Smooth muscle cell (in vitro differentiated cells): ENCODE data around the gene JPH4. TPM values are rescaled to one million over a fixed set of nuclear protein-coding genes. Genes with fewer than 3 reads are reported as not detected.

Experiments used
- DNase-seq: peaks from one replicate; lab custom pipeline; 2025; ENCODE audit not compliant: unreplicated experiment; lab: John Stamatoyannopoulos, UW
- H2AFZ ChIP-seq: fragments of 200-600 bp; sonication (generic); 2 replicates; pipeline ENCODE4 v1.6.0; 2016; ENCODE audit warnings: antibody characterized with exemption, low read depth, mild to moderate bottlenecking
- H3F3A ChIP-seq: fragments of 200-600 bp; sonication (generic); 2 replicates; pipeline ENCODE4 v1.6.0; 2017; ENCODE audit warnings: antibody characterized with exemption, low read depth
- H3K27ac ChIP-seq: fragments of 200-600 bp; sonication (generic); 2 replicates; pipeline ENCODE4 v1.5.1; 2016; ENCODE audit warnings: low read depth, mild to moderate bottlenecking
- H3K27me3 ChIP-seq: fragments of 200-600 bp; sonication (generic); 2 replicates; pipeline ENCODE4 v1.6.1; 2016; ENCODE audit warnings: low read depth, mild to moderate bottlenecking
- H3K36me3 ChIP-seq: fragments of 200-600 bp; sonication (generic); 2 replicates; pipeline ENCODE4 v1.5.1; 2016; ENCODE audit warnings: low read depth
- H3K4me1 ChIP-seq: fragments of 200-600 bp; sonication (generic); 2 replicates; pipeline ENCODE4 v1.5.1; 2016; ENCODE audit warnings: low read depth
- H3K4me2 ChIP-seq: fragments of 200-600 bp; sonication (generic); 2 replicates; pipeline ENCODE4 v1.6.0; 2016; ENCODE audit warnings: mild to moderate bottlenecking
- H3K4me3 ChIP-seq: fragments of 200-600 bp; sonication (generic); 2 replicates; pipeline ENCODE4 v1.5.1; 2016; ENCODE audit warnings: mild to moderate bottlenecking
- H3K79me2 ChIP-seq: fragments of 200-600 bp; sonication (generic); 2 replicates; pipeline ENCODE4 v1.6.0; 2016; ENCODE audit warnings: low read depth, mild to moderate bottlenecking
- H3K9ac ChIP-seq: fragments of 200-600 bp; sonication (generic); 2 replicates; pipeline ENCODE4 v1.6.0; 2016; ENCODE audit warnings: low read depth
- H3K9me3 ChIP-seq: fragments of 200-600 bp; sonication (generic); replicated peaks from 2 replicates; pipeline ENCODE4 v1.5.1; 2016; ENCODE audit warnings: low read depth
- H4K20me1 ChIP-seq: fragments of 200-600 bp; sonication (generic); 2 replicates; pipeline ENCODE4 v1.6.0; 2016; ENCODE audit warnings: low read depth
- CTCF ChIP-seq: fragments of 200-600 bp; sonication (generic); IDR thresholded peaks from 2 replicates; pipeline ENCODE4 v1.5.1; 2017; ENCODE audit warnings: borderline replicate concordance, mild to moderate bottlenecking, antibody characterized with exemption; ENCODE audit not compliant: insufficient read depth, poor library complexity, severe bottlenecking
- WGBS: methylation state at CpG from one replicate; pipeline ENCODE4 v1.1.7; 2016; ENCODE audit warnings: low lambda C conversion rate; 5-methylcytosine and 5-hydroxymethylcytosine counted together
- polyA plus RNA-seq: library from polyadenylated mRNA; unstranded; fragments of >200 nt; fragmentation: Nextera tagmentation; extraction: Ambion mirVana; gene quantifications from 2 replicates; pipeline ENCODE4 v1.2.1, GENCODE V29; 2016
- total RNA-seq: library from RNA; depleted of rRNA; stranded (reverse); fragments of >200 nt; gene quantifications from 2 replicates; pipeline ENCODE4 v1.2.3, GENCODE V29; 2014

The JPH4 gene
- total and polyA plus RNA-seq, 2 experiments from 2014 or later = 2.4 TPM; not detected in 1

- Histone ChIP-seq H3K4me1 (peaks cover 24% of the 10 kb centered on the region), H3K79me2 (no peaks in the 10 kb centered on the region), H3K4me3 (no peak overlapping the region), H3K9ac (no peak overlapping the region), H3K27ac (no peak overlapping the region), H3K4me2 (peak overlapping the region; percentile 26), H2AFZ (no peak overlapping the region), H3K9me3 (no peaks in the 10 kb centered on the region), H3K27me3 (peaks cover 5% of the 10 kb centered on the region), H3F3A (peaks cover 6% of the 10 kb centered on the region), H4K20me1 (no peaks in the 10 kb centered on the region), H3K36me3 (no peaks in the 10 kb centered on the region)
- DNase-seq = no peak
- WGBS = 53% methylated on average over 6 of the region's 6 CpGs
- TF ChIP-seq CTCF = peak; percentile 27
Observed at GRCh38 chr14:23568600-23569331, 9.8 kb downstream of the JPH4 start.

- no peak for TF ChIP-seq CTCF
- Histone ChIP-seq H3F3A (peaks cover 6% of the 10 kb centered on the region), H4K20me1 (no peaks in the 10 kb centered on the region), H3K79me2 (no peaks in the 10 kb centered on the region), H3K27ac (no peak overlapping the region), H3K4me1 (peaks cover 24% of the 10 kb centered on the region), H3K36me3 (no peaks in the 10 kb centered on the region), H3K4me2 (peak overlapping the region; percentile 97), H3K9ac (no peak overlapping the region), H2AFZ (no peak overlapping the region), H3K4me3 (peak overlapping the region; percentile 68), H3K9me3 (no peaks in the 10 kb centered on the region), H3K27me3 (peaks cover 2% of the 10 kb centered on the region)
- WGBS = 91% methylated on average over 2 of the region's 2 CpGs
- no peak for DNase-seq
Observed at GRCh38 chr14:23568021-23568599, 10.5 kb downstream of the JPH4 start.

GRCh38 chr14:23567186-23568020 is 11.2 kb downstream of the JPH4 start, which contains the start of gene AP1G2:
AP1G2 (minus strand) TSS chr14:23567791; CDS start chr14:23567314, 477 bp downstream.
- no peaks in the 10 kb centered on the region for H3K36me3 ChIP-seq
- peak within 1 kb of the TSS; percentile 97 for H3K4me2 ChIP-seq
- no peaks in the 10 kb centered on the region for H3K9me3 ChIP-seq
- peaks cover 6% of the 10 kb centered on the region for H3F3A ChIP-seq
- TF ChIP-seq CTCF = no peak
- WGBS = under 1% methylated on average over 47 of the region's 53 CpGs
- no peaks in the 10 kb centered on the region for H3K79me2 ChIP-seq
- no peaks in the 10 kb centered on the region for H4K20me1 ChIP-seq
- DNase-seq = peak; percentile 75
- no peak within 1 kb of the TSS for H3K27ac ChIP-seq
- H3K9ac ChIP-seq = peak within 1 kb of the TSS; percentile 42
- peak within 1 kb of the TSS; percentile 87 for H2AFZ ChIP-seq
- peaks cover 24% of the 10 kb centered on the region for H3K4me1 ChIP-seq
- no peaks in the 10 kb centered on the region for H3K27me3 ChIP-seq
- H3K4me3 ChIP-seq = peak within 1 kb of the TSS; percentile 68
